Bronchial epithelial cell (primary cell): ENCODE results near the gene PDLIM1. TPM values are rescaled to one million over a fixed set of nuclear protein-coding genes. Genes with fewer than 3 reads are reported as not detected.
A peak's percentile ranks its signal among the peaks of the same experiment; 100 is the strongest.

Experiments
- DNase-seq: peaks from one replicate; pipeline ENCODE4 v3.0.0-alpha.2; 2010; ENCODE audit warnings: low read depth
- FAIRE-seq: peaks from 2 replicates; lab custom pipeline; 2011; peaks lifted over from hg19 to GRCh38; lab: Jason Lieb, UNC
- H3K27me3 ChIP-seq: 2 replicates; pipeline ENCODE4 v1.5.1; 2011; ENCODE audit warnings: low read length; ENCODE audit not compliant: control insufficient read depth, insufficient read depth
- H3K36me3 ChIP-seq: 2 replicates; pipeline ENCODE4 v1.5.1; 2011; ENCODE audit warnings: low read length; ENCODE audit not compliant: control insufficient read depth, insufficient read depth
- H3K4me3 ChIP-seq: 2 replicates; pipeline ENCODE4 v1.5.1; 2011; ENCODE audit warnings: mild to moderate bottlenecking, low read depth, low read length, control low read depth
- total RNA-seq: library from RNA; depleted of rRNA; stranded (reverse); fragments of >200 nt; gene quantifications from 2 replicates; pipeline ENCODE4 v1.2.1, GENCODE V29; 2014
- TF ChIP-seq, protein P1 (sequence below): IDR thresholded peaks from 2 replicates; pipeline ENCODE4 v1.5.1; 2011; ENCODE audit warnings: mild to moderate bottlenecking, moderate library complexity, low read length, control low read depth, inconsistent platforms; ENCODE audit not compliant: insufficient read depth, severe bottlenecking

The PDLIM1 gene
- total RNA-seq, 1 donor from 2014 or later = 19.2 TPM

DNA sequence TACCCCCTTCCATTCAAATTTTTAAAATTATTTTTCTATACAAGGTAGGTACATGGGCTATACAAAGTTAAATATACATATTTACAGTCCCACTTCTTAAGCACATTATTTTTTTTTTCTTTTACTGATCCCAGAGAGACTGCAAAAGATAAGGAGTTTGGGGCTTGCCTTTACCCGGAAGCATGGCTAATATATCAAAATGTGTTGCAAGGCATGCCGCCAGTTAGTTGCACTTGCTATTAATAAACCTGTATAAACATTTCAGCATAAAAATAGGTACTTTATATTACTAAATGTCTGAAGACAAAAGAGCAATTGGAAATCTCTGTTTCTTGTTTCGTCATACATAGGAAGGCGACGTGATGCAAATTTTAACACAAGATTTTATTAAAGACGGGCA lies 21.5 kb upstream of the PDLIM1 start:
- no peak for FAIRE-seq
- TF ChIP-seq, protein P1, sequence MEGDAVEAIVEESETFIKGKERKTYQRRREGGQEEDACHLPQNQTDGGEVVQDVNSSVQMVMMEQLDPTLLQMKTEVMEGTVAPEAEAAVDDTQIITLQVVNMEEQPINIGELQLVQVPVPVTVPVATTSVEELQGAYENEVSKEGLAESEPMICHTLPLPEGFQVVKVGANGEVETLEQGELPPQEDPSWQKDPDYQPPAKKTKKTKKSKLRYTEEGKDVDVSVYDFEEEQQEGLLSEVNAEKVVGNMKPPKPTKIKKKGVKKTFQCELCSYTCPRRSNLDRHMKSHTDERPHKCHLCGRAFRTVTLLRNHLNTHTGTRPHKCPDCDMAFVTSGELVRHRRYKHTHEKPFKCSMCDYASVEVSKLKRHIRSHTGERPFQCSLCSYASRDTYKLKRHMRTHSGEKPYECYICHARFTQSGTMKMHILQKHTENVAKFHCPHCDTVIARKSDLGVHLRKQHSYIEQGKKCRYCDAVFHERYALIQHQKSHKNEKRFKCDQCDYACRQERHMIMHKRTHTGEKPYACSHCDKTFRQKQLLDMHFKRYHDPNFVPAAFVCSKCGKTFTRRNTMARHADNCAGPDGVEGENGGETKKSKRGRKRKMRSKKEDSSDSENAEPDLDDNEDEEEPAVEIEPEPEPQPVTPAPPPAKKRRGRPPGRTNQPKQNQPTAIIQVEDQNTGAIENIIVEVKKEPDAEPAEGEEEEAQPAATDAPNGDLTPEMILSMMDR = no peak
- H3K36me3 ChIP-seq = no peaks in the 10 kb centered on the region
- H3K4me3 ChIP-seq = no peak overlapping the region
- H3K27me3 ChIP-seq = peaks cover 3% of the 10 kb centered on the region
- DNase-seq = no peak

DNA sequence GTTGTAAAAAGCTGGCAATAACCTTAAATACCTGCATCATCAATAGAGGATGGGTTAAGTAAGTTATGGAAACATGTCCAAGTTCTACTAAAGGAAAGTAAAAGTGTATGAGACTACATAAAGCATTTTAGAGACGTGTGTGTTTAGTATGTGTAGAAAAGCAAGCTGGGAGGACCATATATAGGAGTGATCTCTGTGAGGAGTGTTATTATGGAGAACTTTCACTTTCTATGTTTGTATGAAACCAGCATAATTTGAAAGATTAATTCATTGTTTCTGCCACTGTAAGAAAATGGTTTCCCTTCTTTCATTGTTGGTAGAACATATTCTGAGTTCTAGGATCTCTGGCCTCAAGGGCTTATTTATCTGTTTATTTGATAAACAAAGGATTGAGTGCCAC lies 19.2 kb upstream of the PDLIM1 start:
- TF ChIP-seq, protein P1 = no peak
- DNase-seq (no peak), FAIRE-seq (no peak)
- peaks cover 3% of the 10 kb centered on the region for H3K27me3 ChIP-seq
- H3K36me3 ChIP-seq = no peaks in the 10 kb centered on the region
- H3K4me3 ChIP-seq = no peak overlapping the region

DNA sequence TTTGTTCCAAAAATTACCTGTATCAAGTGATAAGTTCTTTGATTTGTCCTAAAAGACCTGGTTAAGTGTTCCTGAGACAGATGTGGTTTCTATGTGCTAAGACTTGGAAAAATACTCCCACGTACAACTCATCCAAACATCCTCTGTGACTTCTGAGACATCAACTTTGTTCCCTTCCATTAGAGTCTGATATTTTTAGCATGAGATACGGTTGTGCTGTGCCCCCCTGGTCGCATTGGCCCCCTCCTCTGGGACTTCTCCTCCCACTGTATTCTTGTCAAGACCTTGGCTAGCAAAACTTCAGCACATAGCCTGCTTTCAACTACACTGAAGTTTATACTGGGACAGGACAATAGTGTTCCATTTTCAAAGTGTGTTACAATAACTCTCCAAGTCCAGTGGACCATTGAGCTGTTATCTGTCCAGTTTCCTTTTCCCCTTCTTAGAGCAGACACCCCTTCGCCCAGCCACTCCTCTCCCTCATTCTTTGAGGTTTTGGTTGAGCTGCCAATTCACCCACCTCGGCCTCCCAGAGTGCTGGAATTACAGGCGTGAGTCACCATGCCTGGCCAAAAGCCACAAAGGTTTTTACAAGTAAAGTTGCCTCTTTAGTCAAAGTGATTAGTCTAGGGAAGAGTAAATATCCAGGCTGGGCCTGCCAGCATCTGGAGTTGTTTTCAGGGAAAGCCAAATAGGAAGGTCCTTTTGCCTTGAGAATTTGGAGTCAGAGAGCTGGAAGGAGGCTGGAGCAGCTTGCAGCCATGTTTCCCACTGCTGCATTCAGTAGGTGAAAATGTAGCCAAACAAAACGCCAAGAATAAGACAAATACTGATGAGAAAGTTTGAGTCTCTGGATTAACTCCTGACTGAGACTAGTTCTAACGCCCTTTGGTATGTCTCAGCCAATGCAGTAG lies 17.8 kb upstream of the PDLIM1 start:
- DNase-seq = peak; percentile 96
- FAIRE-seq = no peak
- no peaks in the 10 kb centered on the region for H3K36me3 ChIP-seq

DNA sequence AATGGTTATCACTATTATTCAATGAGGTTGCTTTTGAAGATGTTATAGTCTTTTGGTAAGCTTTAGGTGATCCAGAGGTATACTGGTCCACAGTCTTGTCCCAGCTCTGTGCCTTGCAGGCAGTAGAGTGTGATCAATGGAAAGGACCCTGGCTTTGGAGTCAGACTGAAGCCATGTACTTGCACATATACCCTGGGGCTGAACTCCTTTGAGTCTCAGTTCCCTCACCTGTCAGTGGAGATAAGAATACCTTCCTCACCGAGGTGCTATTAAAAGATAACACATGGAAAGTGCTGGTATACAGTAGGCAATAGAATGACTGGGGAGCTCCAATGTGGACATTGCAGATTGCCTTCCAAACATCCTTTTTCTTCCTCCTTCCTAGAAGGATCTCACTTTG lies 16.0 kb upstream of the PDLIM1 start:
- FAIRE-seq (no peak), DNase-seq (no peak)
- Histone ChIP-seq H3K36me3 (no peaks in the 10 kb centered on the region), H3K27me3 (no peaks in the 10 kb centered on the region), H3K4me3 (no peak overlapping the region)
- TF ChIP-seq, protein P1 = no peak

More for the DNA sequence above, 17.8 kb upstream of the PDLIM1 start:
- no peak overlapping the region for H3K4me3 ChIP-seq
- TF ChIP-seq, protein P1 = no peak
- no peaks in the 10 kb centered on the region for H3K27me3 ChIP-seq

DNA sequence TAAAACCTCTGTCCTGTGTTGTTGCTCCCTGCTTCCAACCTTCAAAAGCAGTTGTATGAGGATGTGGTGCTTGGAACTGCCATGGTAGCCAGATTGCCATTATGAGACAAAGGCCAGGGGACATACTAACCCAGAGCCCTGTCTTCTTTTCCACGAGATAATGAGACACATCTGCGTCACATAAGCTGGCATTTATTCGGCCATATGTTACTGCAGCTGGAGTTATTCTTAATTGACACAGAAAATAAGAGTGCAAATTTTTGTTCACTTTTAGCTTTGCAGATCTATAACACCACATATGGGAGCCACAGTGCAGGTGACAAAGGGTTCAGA lies 15.5 kb upstream of the PDLIM1 start:
- TF ChIP-seq, protein P1 = no peak
- FAIRE-seq = no peak
- Histone ChIP-seq H3K4me3 (no peak overlapping the region), H3K36me3 (no peaks in the 10 kb centered on the region), H3K27me3 (no peaks in the 10 kb centered on the region)
- no peak for DNase-seq
